K562 (cell line): Measurements from ENCODE around the gene EFS. TPM values are rescaled to one million over a fixed set of nuclear protein-coding genes. Genes with fewer than 3 reads are reported as not detected.
"Not testable (repeated sequence)": the region's sequence is repeated elsewhere in the genome, so short reads cannot be mapped to it uniquely, and the experiment has no call there.

Source experiments
- ATAC-seq: fragments of 200-7000 bp; cut with Tn5 transposase; 3 replicates; pipeline ENCODE4 v1.9.1; 2020; ENCODE audit warnings: moderate library complexity
- BruUV-seq: library from RNA; stranded (reverse); fragments of 400-500 nt; replicated peaks from 2 replicates; lab custom pipeline; 2021; lab: Mats Ljungman, UMichigan
- CTCF ChIA-PET: fragments of 300-600 bp; formaldehyde crosslinking; extraction: SDS; loops from one replicate; lab custom pipeline; 2021; ENCODE audit warnings: low intra/inter-chr PET ratio; lab: Yijun Ruan, JAX
- POLR2A ChIA-PET: fragments of 300-600, 350-650 bp; sonication (Branson Sonifier 250); formaldehyde crosslinking; extraction: SDS; loops from one replicate; lab custom pipeline; 2021; ENCODE audit warnings: antibody characterized with exemption, inconsistent platforms; lab: Yijun Ruan, JAX
- DNase-seq, 4 experiments: peaks; one replicate each; pipeline versions ENCODE4 v3.0.0 to v3.0.0-alpha.2; 2011 to 2018; ENCODE audit warnings: low spot score in 3 of 4, mixed read lengths in 3 of 4; ENCODE audit errors: extremely low read depth in 1 of 4
- FAIRE-seq: peaks from 2 replicates; lab custom pipeline; 2011; peaks lifted over from hg19 to GRCh38; lab: Jason Lieb, UNC
- H2AFZ ChIP-seq: 2 replicates; pipeline ENCODE4 v1.6.0; 2011; ENCODE audit warnings: low read depth, low read length, control low read depth, inconsistent platforms
- H3K27ac ChIP-seq: fragments of 200-600 bp; 3 replicates; pipeline ENCODE4 v1.8.0; 2011; ENCODE audit warnings: low read depth, mild to moderate bottlenecking, control low read depth, inconsistent platforms, low read length, moderate library complexity, mixed read lengths; ENCODE audit errors: extremely low read depth
- H3K27me3 ChIP-seq, 2 experiments: fragments of 300-600 bp in 1 of 2; 2 replicates in 1 of 2; 3 replicates in 1 of 2; pipeline versions ENCODE4 v1.6.0 to v1.8.0; 2011; ENCODE audit warnings: inconsistent platforms in 2 of 2, low read length in 2 of 2, mild to moderate bottlenecking in 1 of 2, mixed read lengths in 1 of 2, moderate library complexity in 1 of 2; ENCODE audit not compliant: control insufficient read depth in 2 of 2, insufficient read depth in 2 of 2
- H3K36me3 ChIP-seq: fragments of 300-600 bp; 3 replicates; pipeline ENCODE4 v1.8.0; 2011; ENCODE audit warnings: mild to moderate bottlenecking, low read length, inconsistent platforms; ENCODE audit not compliant: control insufficient read depth, insufficient read depth
- H3K4me1 ChIP-seq, 2 experiments: fragments of 200-600 bp in 1 of 2; replicated peaks in 1 of 2; 2 replicates in 1 of 2; 3 replicates in 1 of 2; pipeline versions ENCODE4 v1.5.1 to v1.8.0; 2011; ENCODE audit warnings: inconsistent platforms in 2 of 2, low read length in 2 of 2, mild to moderate bottlenecking in 1 of 2, mixed read lengths in 1 of 2, moderate library complexity in 1 of 2; ENCODE audit not compliant: control insufficient read depth in 2 of 2, insufficient read depth in 2 of 2
- H3K4me2 ChIP-seq: 2 replicates; pipeline ENCODE4 v1.6.1; 2011; ENCODE audit warnings: low read length, control low read depth, inconsistent platforms, mixed read lengths; ENCODE audit not compliant: insufficient read depth
- H3K4me3 ChIP-seq: fragments of 200-600 bp; sonication (generic), shearing (Covaris generic); 2 replicates; pipeline ENCODE4 v1.5.1; 2016; ENCODE audit warnings: control low read depth, inconsistent platforms
- H3K79me2 ChIP-seq: fragments of 200-600 bp; 3 replicates; pipeline ENCODE4 v1.8.0; 2011; ENCODE audit warnings: low read length, inconsistent platforms; ENCODE audit not compliant: control insufficient read depth, insufficient read depth
- H3K9ac ChIP-seq, 2 experiments: 2 replicates each; pipeline versions ENCODE4 v1.6.0 to v1.6.1; 2011; ENCODE audit warnings: low read depth in 2 of 2, low read length in 2 of 2, control low read depth in 1 of 2, inconsistent platforms in 1 of 2, mild to moderate bottlenecking in 1 of 2, mixed read lengths in 1 of 2; ENCODE audit not compliant: insufficient read depth in 1 of 2
- H3K9me1 ChIP-seq: one replicate; pipeline ENCODE4 v1.6.0; 2011; ENCODE audit warnings: inconsistent platforms, mild to moderate bottlenecking, low read length, moderate library complexity; ENCODE audit not compliant: control insufficient read depth, insufficient read depth
- H3K9me3 ChIP-seq: replicated peaks from 2 replicates; pipeline ENCODE4 v1.5.1; 2011; ENCODE audit warnings: low read depth, low read length, inconsistent platforms; ENCODE audit not compliant: control insufficient read depth, insufficient read depth
- H4K20me1 ChIP-seq: replicated peaks from 2 replicates; pipeline ENCODE4 v1.6.1; 2011; ENCODE audit warnings: low read length, inconsistent platforms, mixed read lengths; ENCODE audit not compliant: control insufficient read depth, insufficient read depth
- ATF1 ChIP-seq, 2 experiments: fragments of 450-650 bp in 1 of 2; IDR thresholded peaks; 2 replicates each; pipeline ENCODE4 v1.6.1; 2016; ENCODE audit warnings: missing compliant biosample characterization in 1 of 2, missing genetic modification characterization in 1 of 2
- ATF7 ChIP-seq: fragments of 450-650 bp; IDR thresholded peaks from 2 replicates; pipeline ENCODE4 v1.7.1; 2014; ENCODE audit warnings: mild to moderate bottlenecking, moderate library complexity
- NRF1 ChIP-seq, 2 experiments: fragments of 450-650 bp; IDR thresholded peaks in 1 of 2; conservative IDR thresholded peaks in 1 of 2; 2 replicates each; pipeline ENCODE4 v1.6.1; 2014; ENCODE audit warnings: mild to moderate bottlenecking in 2 of 2
- WGBS: fragments of 100-300 bp; shearing (Covaris generic); methylation state at CpG from one replicate; pipeline ENCODE4 v1.1.6; 2016; ENCODE audit warnings: low coverage, mixed read lengths; ENCODE audit not compliant: insufficient coverage; ENCODE audit errors: missing lambda C conversion rate; 5-methylcytosine and 5-hydroxymethylcytosine counted together
- in situ Hi-C: fragments of 300-500 bp; cut with MboI; formaldehyde crosslinking; loops from 4 replicates; pipeline ENCODE4 v1.15.0; 2018; ENCODE audit warnings: inconsistent platforms, mixed read lengths
- intact Hi-C: fragments of 100-400 bp; cut with micrococcal nuclease; formaldehyde crosslinking; loops from 2 replicates; pipeline ENCODE4 v1.14.2; 2022
- polyA plus RNA-seq, 8 experiments: library from polyadenylated mRNA; depleted of rRNA in 4 of 8; stranded (reverse) in 5 of 8; unstranded in 3 of 8; fragments of >200 nt; fragmentation: Nextera tagmentation in 2 of 8; fragmentation: Illumina TruSeq in 1 of 8; extraction: Ambion mirVana in 2 of 8; extraction: Trizol in 1 of 8; gene quantifications; 2 replicates each; pipeline versions ENCODE4 v1.2.1 to v1.2.3, GENCODE V29; 2011 to 2014; ENCODE audit warnings: inconsistent platforms in 1 of 8, missing spikeins in 1 of 8
- total RNA-seq, 7 experiments: library from RNA; depleted of rRNA in 6 of 7; stranded (reverse); fragments of >200 nt in 6 of 7; fragmentation: Illumina TruSeq in 2 of 7; extraction: Trizol in 2 of 7; gene quantifications; 2 replicates each; pipeline versions ENCODE4 v1.2.1 to v1.2.3, GENCODE V29; 2011 to 2021; ENCODE audit warnings: low replicate concordance in 1 of 7
- TF ChIP-seq, protein P1 (sequence below), 2 experiments: fragments of 450-650 bp in 1 of 2; sonication (generic) in 1 of 2; formaldehyde crosslinking in 1 of 2; IDR thresholded peaks in 1 of 2; conservative IDR thresholded peaks in 1 of 2; 2 replicates each; pipeline versions ENCODE4 v1.6.1 to v1.8.1; 2016 to 2023; ENCODE audit warnings: mild to moderate bottlenecking in 2 of 2, moderate library complexity in 2 of 2, inconsistent platforms in 1 of 2, missing genetic modification reagents in 1 of 2

The EFS gene
- total and polyA plus RNA-seq, 9 of the 15 experiments (the other 6 are each of a cell fraction or from before 2014, with no cell fraction given), result 0.01 to 0.03 TPM; not detected in 7

DNA sequence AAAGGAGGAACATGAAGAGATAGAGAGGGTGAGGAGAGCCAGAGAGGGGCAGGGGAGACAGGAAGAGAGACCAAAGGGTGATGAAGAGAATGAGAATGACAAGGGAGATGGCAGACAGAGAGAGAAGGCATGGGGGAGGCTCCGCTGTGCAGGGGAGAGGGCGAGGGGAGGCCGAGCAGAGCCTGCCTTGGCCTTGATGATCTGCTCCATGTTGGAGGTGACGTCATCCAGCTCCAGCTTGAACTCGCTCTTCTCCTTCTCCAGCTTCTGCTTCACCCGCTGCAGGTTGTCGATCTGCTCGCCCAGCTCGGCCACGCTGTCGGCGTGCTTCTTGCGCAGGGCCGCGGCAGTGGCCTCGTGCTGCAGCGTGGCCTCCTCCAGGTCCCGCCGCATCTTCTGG is 24.9 kb upstream of the EFS start:
- H3K9me1 ChIP-seq; CTCF ChIA-PET; H3K9ac ChIP-seq; H3K79me2 ChIP-seq; H3K9me3 ChIP-seq; H4K20me1 ChIP-seq; H3K4me3 ChIP-seq; POLR2A ChIA-PET; H3K36me3 ChIP-seq; H3K4me1 ChIP-seq; DNase-seq; BruUV-seq; FAIRE-seq; H2AFZ ChIP-seq; H3K4me2 ChIP-seq; intact Hi-C loops; H3K27ac ChIP-seq; TF ChIP-seq ATF1 (CRISPR knock-in tag; IDR thresholded peaks at IDR 0.05): not testable (repeated sequence)
- TF ChIP-seq NRF1 (conservative IDR thresholded peaks at IDR 0.05 in 1 of 2, IDR thresholded peaks at IDR 0.05 in 1 of 2), result peak in 1 of 2 experiments; percentile 17; a peak in 1 of 4 replicates
- TF ChIP-seq, protein P1, sequence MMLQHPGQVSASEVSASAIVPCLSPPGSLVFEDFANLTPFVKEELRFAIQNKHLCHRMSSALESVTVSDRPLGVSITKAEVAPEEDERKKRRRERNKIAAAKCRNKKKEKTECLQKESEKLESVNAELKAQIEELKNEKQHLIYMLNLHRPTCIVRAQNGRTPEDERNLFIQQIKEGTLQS (IDR thresholded peaks at IDR 0.05), result peak; percentile 94
- TF ChIP-seq, protein P1 (CRISPR knock-in tag; conservative IDR thresholded peaks at IDR 0.05), result not testable (repeated sequence)
- peak; percentile 42; the same call in 1 of the 2 replicates for TF ChIP-seq ATF1 (tag; IDR thresholded peaks at IDR 0.05)
- TF ChIP-seq ATF7, result peak; percentile 94
- in situ Hi-C loops, result loop anchor here (10.0 kb wide), 1 partner anchor 125 kb away; no protein-coding TSS in a partner anchor
- peaks cover 31 to 69% of the 10 kb centered on the region in 2 experiments; a peak in 3 of 5 replicates for H3K27me3 ChIP-seq
- ATAC-seq, result peak; percentile 54; the same call in 2 of the 3 replicates
- 0% methylated on average over 1 of the region's 19 CpGs for WGBS
